HG02759 (cell line): Measurements from ENCODE around the gene MFSD12.

Experiments
- ATAC-seq: cut with Tn5 transposase; IDR thresholded peaks from one replicate; pipeline ENCODE4 v1.9.1; 2021; ENCODE audit warnings: mild to moderate bottlenecking, moderate library complexity; ENCODE audit not compliant: unreplicated experiment

MFSD12 gene

DNA sequence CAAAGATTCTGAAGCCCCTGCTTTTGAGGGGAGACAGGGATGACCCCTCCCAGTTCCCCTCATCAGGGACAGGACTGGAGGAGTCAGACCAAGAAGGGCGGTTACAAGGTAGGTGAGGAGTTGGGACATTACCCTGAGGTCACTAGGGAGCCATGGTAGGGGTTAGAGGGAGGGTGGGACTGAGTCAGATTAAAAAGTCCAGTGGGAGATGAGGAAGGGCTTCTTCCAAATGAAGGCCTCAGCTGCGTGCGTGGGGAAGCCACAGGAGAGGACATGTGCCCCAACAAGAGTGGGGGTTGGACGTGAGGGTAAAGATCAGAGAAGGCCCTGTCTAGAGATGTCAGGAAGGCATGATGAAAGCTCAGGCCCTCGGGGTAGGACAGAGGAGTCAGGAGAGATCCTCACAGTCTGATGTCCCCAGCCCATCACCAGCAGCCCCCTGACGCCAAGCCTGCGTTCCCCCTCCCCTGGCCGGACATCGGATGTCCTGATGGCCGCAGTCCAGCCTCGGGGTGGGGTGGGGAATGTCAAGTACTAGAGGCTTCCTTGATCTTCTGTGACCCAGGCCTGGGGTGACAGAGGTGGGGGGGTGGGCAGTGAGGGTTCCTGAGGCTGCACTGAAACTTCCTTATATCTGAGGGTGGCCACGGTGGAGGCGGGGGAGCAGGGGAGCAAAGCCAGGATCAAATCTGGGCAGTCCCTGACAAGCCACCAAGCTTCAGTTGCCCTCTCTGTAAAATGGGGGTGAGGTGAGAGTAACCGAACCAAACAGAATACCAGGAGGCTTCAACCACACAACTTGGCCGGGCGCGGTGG, 6.5 kb upstream of the MFSD12 start:
- no peak for ATAC-seq

DNA sequence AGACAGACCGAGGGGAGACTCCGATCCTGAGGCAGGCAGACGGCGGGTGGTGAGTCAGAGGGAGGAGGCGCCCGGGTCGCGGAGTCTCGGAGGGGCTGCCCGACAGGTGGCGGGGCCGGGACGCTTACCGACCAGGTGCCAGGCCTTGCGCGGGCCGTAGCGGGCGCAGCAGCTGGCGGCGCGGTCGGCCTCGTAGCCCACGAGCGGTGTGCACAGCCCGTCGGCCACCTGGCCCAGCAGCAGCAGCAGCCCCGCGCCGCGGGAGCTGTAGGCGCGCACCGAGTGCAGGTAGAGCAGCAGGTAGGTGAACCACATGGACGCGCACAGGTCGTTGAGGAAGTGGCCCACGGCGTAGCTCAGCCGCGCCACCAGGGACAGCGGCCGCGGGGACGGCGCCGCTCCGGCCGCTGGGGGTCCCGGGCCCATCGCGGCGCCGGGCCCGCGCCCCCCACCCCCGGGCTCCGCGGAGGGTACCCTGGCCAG, 367 bp downstream of the MFSD12 start:
- ATAC-seq, result peak; percentile 18

DNA sequence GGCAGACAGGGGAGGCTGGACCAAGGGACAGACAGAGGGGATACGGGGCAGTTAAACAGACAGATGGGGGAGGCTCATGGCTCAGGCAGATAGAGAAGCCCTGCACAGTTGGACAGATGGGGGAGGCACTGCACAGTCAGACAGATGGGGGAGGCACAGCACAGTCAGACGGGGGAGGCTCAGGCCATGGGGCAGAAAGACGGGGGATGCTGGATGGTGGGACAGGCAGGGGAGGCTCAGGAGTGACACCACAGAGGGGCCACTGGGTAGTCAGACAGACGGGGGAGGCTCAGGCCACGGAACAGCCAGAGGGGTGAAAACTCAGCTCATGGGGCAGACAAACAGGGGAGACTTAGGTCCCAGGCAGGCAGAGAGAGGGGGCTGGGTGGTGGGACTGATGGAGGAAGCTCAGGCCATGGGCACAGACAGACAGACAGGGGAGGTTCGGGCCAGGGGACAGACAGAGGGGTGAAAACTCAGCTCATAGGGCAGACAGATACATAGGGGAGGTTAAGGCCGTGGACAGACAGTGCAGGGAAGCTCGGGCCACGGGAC, 886 bp downstream of the MFSD12 start:
- ATAC-seq, result no peak

DNA sequence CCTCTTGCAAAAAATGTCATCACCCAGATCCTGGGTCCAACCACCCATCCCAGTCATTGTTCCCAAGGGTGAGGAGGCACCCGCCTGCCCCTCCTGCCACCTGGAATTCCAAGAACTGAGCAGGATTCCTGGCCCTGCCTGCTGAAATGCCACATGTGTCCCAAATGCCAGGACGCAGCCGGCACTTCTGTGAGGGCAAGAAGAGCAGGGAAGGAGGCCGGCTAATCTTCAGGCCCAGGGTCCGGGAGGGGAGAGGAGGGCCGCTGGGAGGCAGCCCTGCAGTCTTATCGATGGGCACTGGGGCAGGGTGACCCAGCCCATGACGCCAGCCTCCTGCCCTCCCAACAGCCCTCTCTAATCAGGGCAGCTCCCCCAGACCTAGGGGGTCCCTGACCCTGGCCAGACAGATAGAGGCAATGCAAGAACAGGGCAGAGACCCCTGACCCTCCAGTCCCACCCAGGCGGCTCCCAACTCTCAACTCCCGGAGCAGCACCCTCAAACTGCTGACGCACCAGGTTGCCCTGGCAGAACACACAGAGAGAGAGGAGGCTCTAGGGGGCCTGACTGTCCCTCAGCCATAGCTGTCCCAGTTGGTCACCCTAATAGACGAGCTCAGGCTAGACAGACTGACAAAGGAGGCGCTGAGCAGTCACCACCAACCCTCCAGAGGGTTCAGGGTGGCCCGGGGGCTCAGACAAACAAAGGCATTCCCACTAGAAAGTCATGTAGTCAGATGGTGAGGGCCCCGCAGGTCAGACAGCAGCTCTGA, 1.5 kb downstream of the MFSD12 start:
- no peak for ATAC-seq

DNA sequence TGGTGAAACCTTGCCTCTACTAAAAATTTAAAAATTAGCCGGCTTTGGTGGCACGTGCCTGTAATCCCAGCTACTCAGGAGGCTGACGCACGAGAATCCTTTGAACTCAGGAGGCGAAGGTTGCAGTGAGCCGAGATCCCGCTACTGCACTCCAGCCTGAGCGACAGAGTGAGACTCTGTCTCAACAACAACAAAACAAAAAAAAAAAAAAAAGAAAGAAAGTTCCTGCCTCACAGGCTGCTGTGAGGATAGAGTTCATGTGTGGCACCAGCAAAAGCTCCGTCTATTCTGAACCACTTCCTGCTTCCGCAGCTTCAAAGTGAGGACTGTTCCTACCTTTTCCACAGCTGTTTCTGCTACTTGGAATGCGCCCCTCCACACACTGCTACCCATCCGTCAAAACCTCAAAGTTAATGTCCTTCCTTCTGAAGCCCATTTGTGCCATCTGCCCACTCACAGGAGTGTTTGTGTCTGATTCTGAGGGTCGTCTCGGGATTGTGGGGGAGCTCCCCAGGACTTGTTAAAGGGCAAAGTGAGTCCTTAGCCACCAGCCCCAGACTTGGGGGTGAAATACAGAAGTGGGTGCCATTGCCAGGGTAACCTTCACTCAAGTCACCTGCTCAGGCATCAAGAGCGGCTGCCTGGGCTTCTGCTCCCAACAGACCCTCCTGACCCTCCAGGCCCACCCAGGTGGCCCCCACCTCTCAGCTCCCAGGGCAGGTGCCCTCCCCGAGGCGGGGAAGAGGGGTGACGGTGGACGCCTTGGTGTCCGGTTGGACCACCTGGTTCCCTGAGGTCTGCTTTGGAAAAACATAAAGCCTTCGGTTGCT, 2.9 kb downstream of the MFSD12 start:
- no peak for ATAC-seq

DNA sequence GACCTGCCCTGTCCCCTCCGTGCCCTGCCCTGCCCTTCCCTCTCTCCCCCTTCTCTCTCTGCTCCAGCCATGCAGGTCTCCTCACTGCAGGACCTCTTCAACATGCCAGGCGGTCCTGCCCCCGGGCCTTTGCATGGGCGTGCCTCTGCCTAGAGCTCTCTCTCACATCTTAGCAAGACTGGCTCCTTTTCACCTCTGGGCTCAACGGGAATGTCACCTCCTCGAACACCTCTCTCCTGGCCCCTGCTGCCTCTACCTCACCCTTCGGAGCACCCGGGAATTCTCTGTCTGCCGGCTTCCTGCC, 5.6 kb downstream of the MFSD12 start:
- ATAC-seq, result no peak

DNA sequence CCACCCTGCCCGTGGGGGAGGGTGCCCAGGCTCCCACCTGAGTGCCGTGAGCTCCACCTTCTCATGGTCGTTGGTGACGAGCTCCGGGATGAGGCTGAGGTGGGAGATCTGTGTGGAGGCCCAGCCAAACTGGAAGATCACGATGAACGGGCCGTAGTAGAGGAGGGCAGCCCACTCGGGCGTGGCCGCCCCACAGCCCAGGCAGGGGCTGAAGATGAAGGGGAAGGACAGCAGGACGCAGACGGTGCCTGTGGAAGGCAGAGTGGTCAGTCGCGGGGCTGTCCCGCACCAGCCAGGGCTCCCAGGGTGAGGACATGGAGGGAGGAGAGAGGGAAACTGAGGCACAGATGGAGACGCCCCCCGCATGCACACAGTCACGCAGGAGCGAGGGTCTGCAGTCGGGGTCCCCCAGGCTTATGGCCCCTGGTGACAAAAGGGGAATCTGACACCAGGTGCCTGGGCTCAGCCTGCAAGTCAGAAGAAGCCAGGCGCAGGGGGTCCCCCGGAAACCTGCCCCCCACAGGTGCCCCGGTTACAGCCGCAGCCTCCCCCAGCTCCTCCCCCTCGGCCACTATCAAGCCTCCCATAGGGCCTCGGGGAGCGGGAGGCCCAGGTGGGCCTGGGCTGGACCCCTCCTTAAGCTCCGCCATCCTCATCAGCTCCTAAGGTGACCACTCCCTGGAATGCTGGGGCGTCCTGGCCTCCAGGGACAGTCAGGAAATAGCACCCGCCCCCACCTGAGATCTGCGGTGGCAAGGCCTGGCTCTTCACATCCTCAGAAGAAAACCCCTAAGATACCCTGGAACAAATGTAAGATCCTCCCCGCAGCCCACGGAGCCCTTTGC, 6.2 kb downstream of the MFSD12 start:
- no peak for ATAC-seq

DNA sequence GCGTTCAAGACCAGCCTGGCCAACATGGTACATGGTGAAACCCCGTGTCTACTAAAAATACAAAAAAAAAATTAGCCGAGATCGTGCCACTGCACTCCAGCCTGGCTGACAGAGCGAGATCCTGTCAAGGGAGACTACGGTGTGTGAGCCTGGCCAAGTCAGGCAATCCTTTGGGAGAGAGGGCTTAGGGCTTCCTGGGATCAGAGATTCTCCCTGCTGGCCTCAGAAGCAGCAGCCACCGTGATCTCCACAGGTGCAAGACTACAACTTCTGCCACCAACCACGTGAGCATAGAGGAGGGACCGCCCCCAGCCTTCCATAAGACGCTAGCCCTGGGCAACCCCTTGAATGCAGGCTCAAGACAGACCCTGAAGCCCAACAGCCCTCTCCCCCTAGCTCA, 7.6 kb downstream of the MFSD12 start:
- ATAC-seq, result no peak

DNA sequence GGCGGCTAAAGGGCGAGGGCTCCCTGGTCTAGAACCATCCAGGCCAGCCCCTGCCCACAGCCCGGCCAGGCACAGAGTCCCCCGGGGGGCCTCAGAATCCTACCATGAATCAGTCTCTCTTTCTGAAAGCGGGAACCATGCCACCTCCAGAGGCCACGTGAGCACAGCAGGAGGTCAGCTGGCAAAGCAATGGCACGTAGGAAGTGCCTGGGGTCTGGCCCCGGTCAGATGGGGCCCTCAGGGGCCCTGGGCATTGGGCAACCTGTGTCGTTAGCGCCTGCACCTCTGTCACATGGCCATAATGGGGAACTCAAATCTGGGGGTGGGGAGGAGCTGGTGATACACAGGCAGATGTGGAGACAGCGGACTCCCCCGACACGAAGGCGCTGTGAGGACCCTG, 8.8 kb downstream of the MFSD12 start:
- ATAC-seq, result no peak

DNA sequence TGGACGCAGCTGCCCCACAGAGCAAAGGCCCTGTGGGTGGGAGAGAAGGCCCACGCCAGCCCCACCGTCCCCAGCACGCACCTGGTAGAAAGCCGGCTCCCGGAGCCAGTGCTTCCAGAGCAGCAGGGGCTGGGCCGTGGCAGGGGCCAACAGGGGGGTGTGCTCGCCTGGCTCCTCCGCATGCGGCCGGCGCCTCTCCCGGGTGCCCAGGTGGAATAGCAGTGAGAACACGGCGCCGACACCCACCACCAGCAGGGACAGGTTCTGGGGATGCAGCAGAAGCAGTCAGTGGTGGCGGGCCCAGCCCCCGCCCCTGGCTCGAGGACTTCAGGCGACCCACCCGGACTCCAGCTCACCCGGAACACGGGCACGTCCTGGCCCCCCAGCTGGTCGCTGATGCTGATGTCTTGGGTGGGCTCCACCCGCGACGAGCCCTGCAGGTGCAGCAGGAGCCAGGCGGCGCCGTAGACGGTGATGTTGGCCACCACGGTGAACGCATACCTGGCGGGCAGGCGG, 9.6 kb downstream of the MFSD12 start:
- no peak for ATAC-seq

DNA sequence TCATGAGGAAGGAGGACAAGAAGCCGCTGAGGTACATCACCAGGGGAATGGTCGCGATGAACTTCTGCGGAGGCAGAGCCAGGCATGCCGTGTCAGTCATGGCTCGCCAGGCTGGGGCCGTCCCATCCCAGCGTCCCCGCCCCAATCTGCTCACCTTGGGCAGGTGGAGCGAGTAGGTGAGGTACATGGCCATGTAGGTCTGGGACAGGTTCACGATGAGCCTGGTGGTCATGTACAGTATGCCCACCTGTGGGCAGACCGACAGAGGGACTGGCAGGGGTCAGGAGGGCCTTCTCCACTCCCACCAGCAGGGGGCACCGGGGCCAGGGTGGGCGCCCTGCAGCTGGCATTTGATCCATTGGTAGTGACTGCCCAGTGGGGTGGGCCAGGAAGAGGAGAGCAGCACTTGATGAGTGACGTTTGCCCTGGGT, 10.1 kb downstream of the MFSD12 start:
- no peak for ATAC-seq

DNA sequence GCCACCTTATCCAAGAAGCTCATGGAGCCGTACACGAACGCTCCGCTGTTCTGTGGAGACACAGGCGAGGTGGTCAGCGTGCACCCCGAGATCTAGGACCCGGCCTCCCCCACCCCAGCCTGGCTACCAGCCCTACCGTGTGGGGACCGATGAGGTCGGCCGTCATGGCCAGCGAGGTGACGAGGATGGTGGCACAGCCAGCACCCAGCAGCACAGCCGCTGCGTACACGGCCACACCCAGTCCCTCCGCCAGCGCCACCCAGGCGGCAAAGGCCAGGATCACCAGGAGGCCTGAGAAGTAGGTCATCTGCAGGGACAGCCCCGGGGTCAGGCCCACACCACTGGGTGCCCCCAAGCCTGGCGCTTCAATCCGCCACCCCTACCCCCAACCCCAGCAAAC, 11.3 kb downstream of the MFSD12 start:
- ATAC-seq, result no peak

DNA sequence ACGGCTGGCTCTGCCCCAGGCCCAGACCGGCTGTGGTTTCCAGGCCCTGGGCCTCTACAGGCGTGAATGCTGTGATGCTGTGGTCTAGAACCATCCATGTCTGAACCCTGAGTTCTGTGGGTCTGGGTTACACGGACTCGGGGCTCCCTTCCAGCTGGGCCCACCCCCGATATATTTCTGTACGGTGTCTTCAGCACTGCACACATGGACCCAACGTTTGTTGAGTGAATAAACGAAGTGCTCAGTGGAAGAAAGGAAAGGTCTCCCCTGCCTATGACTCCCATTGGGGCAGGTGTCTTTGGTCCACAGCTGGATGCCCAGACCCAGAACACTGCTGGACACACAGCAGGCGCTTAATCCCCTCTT, 11.7 kb downstream of the MFSD12 start:
- ATAC-seq, result no peak

DNA sequence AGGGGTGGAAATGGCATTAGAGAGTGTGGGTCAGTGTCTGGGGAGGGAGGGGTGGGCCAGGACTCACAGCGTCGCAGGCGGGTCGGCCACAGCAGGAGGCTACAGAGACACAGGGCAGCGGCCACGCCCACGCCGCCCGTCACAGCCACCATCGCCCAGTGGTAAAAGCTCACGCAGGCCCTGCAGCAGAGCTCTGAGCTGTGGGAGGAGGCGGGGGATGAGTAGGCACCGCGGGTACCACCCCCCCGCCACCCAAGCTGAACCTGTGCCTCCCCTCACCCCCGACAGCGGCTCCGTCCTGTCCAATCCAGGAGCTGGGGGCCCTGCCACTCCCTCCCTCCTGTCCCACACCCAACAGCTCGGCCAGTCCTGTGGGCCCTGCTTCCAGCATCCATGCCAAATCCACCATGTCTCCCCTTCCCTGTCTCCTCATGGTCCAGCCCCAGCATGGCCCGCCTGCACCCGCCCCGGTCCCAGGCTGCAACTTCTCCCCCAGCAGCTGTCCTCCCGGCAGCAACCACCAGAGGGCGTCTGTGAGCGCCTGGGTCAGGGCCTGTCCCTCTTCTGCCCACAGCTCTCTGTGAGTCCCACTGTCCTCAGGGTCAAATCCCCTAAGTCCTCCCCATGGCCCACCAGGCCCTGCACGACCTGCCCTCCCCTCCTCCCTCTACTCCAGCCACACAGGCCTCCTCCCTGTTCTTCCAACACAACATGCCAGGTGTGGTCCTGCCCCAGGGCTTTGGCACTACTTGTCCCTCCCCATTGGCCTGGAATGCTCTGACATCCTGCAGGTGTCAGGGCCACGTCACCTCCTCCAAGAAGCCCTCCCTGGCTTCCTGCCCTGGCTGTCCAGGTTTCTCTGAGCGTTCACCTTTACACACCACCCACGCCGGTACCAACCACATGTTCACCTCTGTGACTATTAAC, 12.4 kb downstream of the MFSD12 start:
- ATAC-seq, result no peak

DNA sequence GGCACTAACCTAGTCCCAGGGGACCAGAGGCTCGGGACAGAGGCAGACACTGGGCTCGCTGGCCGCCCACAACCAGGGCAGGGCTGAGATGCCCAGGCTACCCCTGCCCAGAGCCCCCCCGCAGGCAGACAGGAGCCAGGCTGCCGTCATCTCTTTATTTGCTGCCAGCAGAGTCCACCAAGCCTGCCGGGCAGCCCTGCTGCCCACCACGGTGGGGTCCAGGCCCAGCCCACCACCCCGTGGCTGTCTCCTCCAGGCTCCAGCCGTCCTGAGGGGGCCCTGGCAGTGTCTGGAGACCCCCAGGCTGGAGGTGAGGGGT, 13.4 kb downstream of the MFSD12 start:
- no peak for ATAC-seq

DNA sequence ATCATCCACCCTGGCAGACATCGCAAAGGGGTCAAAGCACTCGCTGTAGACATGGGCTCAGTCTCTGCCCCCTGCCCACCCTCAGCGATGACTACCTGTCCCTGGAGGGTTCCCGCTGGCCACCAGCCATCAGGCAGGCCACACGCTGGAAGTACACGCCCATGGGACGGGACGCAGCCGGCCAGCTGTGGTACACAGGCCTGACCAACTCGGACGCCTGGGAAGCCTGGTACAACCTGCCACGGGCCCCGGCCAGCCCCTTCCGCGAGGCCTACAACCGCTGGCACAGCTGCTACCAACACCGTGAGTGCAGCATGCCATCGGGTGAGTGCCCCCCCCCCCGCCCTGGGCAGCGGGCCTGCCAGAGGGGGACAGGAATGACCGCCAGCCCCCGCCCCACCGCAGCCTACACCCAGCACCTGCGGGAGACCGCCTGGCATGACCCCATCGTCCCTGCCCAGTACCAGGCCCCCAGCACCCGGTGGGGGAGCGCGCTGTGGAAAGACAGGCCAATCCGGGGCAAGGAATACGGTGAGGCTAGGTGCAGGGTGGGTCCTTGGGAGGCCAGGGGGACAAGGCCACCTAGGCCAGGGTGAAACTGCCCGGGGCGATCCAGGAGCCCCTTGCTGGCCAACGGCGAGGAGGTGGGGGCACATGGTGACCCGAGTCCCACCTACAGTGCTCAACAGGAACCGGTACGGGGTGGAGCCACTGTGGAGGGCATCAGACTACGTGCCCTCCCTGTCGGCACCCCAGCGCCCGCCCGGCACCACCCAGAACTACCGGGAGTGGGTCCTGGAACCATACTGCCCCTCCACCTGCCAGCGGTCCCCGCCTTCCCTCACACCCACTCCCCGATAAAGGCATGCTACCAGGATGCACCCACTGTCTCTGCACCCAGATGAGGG, 14.0 kb downstream of the MFSD12 start:
- ATAC-seq, result no peak

DNA sequence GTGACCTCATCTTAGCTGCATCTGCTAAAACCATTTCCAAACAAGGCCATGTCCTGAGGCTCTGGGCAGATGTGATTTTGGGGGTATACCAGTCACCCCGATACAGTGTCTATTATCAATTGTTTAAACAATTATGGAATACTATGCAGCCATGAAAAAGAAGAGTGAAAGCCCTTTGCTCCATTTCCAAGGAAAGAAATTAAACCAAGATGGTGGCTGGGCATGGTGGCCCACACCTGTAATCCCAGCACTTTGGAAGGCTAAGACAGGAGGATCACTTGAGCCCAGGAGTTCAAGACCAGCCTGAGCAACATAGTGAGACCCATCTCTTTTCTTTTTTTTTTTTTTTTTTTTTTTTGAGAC, 17.6 kb downstream of the MFSD12 start:
- no peak for ATAC-seq
